Measurements from ENCODE around the gene ANKRA2. TPM values are rescaled to one million over a fixed set of nuclear protein-coding genes. Genes with fewer than 3 reads are reported as not detected.

The ANKRA2 gene
- 10 to 100 TPM; 51.9 to 59.4 TPM for total RNA-seq
- 10 to 100 TPM; 15.9 to 28.4 TPM for polyA plus RNA-seq

- H3K36me3 Mint-ChIP-seq: peaks cover 18 to 49% of the 10 kb centered on the region in 2 donors
- peaks cover 9% of the 10 kb centered on the region for H3K36me3 ChIP-seq (ENCODE audit: insufficient read depth, low read length)
- peaks cover 35% of the 10 kb centered on the region for H3K4me1 ChIP-seq (ENCODE audit: insufficient read depth, low read length)
- H3K4me3 ChIP-seq (ENCODE audit: low read length in 2 of 2): peak within 1 kb of the TSS; percentile 45 to 83
- peaks cover 26 to 53% (median 39%) of the 10 kb centered on the region in 4 donors for H3K4me1 Mint-ChIP-seq
- peak; percentile 96 to 98 (median 97) for DNase-seq
- H3K9me3 Mint-ChIP-seq: peaks cover 0 to 7% (median 0%) of the 10 kb centered on the region in 8 donors
- ChIA-PET CTCF (ENCODE audit: partially characterized antibody) (interaction anchor here (0.9 to 1.4 kb wide), 3 partner anchors 46 to 65 kb away, joined by 3 to 4 read pairs (median 3); no protein-coding TSS in a partner anchor), POLR2A (ENCODE audit: partially characterized antibody) (interaction anchor here (0.8 to 2.8 kb wide), 9 partner anchors 10 to 1245 kb away, joined by 3 to 45 read pairs (median 3); partner anchors contain the start of genes BTF3, FCHO2, MRPS27 and PTCD2)
- peak within 1 kb of the TSS; percentile 99 for H3K27ac ChIP-seq (ENCODE audit: low read depth, low read length)
- H3K9me3 ChIP-seq (ENCODE audit: control insufficient read depth in 1 of 2, low read length in 2 of 2): no peaks in the 10 kb centered on the region
- no peaks in the 10 kb centered on the region for H3K27me3 Mint-ChIP-seq
- no peaks in the 10 kb centered on the region for H3K27me3 ChIP-seq (ENCODE audit: insufficient read depth, low read length)
- peak within 1 kb of the TSS; percentile 95 to 100 (median 99) for H3K4me3 Mint-ChIP-seq
- intact Hi-C loops (cut with micrococcal nuclease): loop anchor here (1.0 to 10.0 kb wide), 4 partner anchors 67 to 1949 kb away; partner anchors contain the start of genes BTF3, CERT1, HMGCR and POLK
- peak within 1 kb of the TSS; percentile 98 to 100 (median 99) for H3K27ac Mint-ChIP-seq
Measured at GRCh38 chr5:73565139-73565968, at the start of gene ANKRA2, which contains the start of gene UTP15. Gene ANKRA2, minus strand, starts transcription at chr5:73565639. Its CDS starts 2,758 bp downstream, at chr5:73562881. Gene UTP15, plus strand, starts transcription at chr5:73565743. Its CDS starts 1,602 bp downstream, at chr5:73567345.

GRCh38 chr5:73615085-73615484 lies 49.6 kb upstream of the ANKRA2 start:
- Mint-ChIP-seq H3K4me1 (no peaks in the 10 kb centered on the region), H3K27me3 (peaks cover 15 to 16% of the 10 kb centered on the region in 2 donors), H3K4me3 (no peak overlapping the region), H3K9me3 (peaks cover 0 to 2% (median 0%) of the 10 kb centered on the region in 8 donors), H3K36me3 (no peaks in the 10 kb centered on the region), H3K27ac (no peak overlapping the region)
- CTCF ChIA-PET (ENCODE audit: partially characterized antibody): no interaction called here
- Histone ChIP-seq H3K4me1 (ENCODE audit: insufficient read depth, low read length) (no peaks in the 10 kb centered on the region), H3K4me3 (ENCODE audit: low read length in 2 of 2) (no peak overlapping the region), H3K27me3 (ENCODE audit: insufficient read depth, low read length) (peaks cover 2% of the 10 kb centered on the region), H3K36me3 (ENCODE audit: insufficient read depth, low read length) (no peaks in the 10 kb centered on the region), H3K9me3 (ENCODE audit: control insufficient read depth in 1 of 2, low read length in 2 of 2) (no peaks in the 10 kb centered on the region), H3K27ac (ENCODE audit: low read depth, low read length) (no peak overlapping the region)
- DNase-seq: no peak
- intact Hi-C loops (cut with micrococcal nuclease): no loop called here
- POLR2A ChIA-PET (ENCODE audit: partially characterized antibody): no interaction called here

GRCh38 chr5:73612799-73613198 lies 47.4 kb upstream of the ANKRA2 start:
- no peaks in the 10 kb centered on the region for H3K36me3 Mint-ChIP-seq
- no peak for DNase-seq
- peaks cover 2% of the 10 kb centered on the region for H3K27me3 ChIP-seq (ENCODE audit: insufficient read depth, low read length)
- no peaks in the 10 kb centered on the region for H3K9me3 ChIP-seq (ENCODE audit: control insufficient read depth in 1 of 2, low read length in 2 of 2)
- intact Hi-C loops (cut with micrococcal nuclease): no loop called here
- H3K4me3 ChIP-seq (ENCODE audit: low read length in 2 of 2): no peak overlapping the region
- ChIA-PET POLR2A (ENCODE audit: partially characterized antibody) (no interaction called here), CTCF (ENCODE audit: partially characterized antibody) (no interaction called here)
- no peaks in the 10 kb centered on the region for H3K4me1 Mint-ChIP-seq
- H3K4me3 Mint-ChIP-seq: no peak overlapping the region
- no peak overlapping the region for H3K27ac ChIP-seq (ENCODE audit: low read depth, low read length)
- no peaks in the 10 kb centered on the region for H3K36me3 ChIP-seq (ENCODE audit: insufficient read depth, low read length)
- H3K9me3 Mint-ChIP-seq: peaks cover 0 to 2% (median 0%) of the 10 kb centered on the region in 8 donors
- peaks cover 13 to 16% of the 10 kb centered on the region in 2 donors for H3K27me3 Mint-ChIP-seq
- no peaks in the 10 kb centered on the region for H3K4me1 ChIP-seq (ENCODE audit: insufficient read depth, low read length)
- no peak overlapping the region for H3K27ac Mint-ChIP-seq

GRCh38 chr5:73607228-73607627 lies 41.8 kb upstream of the ANKRA2 start:
- Mint-ChIP-seq H3K4me3 (no peak overlapping the region), H3K4me1 (no peaks in the 10 kb centered on the region), H3K27me3 (peaks cover 9 to 13% of the 10 kb centered on the region in 2 donors), H3K9me3 (peaks cover 0 to 2% (median under 1%) of the 10 kb centered on the region in 8 donors), H3K27ac (no peak overlapping the region), H3K36me3 (no peaks in the 10 kb centered on the region)
- no peak overlapping the region for H3K27ac ChIP-seq (ENCODE audit: low read depth, low read length)
- DNase-seq: no peak
- no peak overlapping the region for H3K4me3 ChIP-seq (ENCODE audit: low read length in 2 of 2)
- H3K36me3 ChIP-seq (ENCODE audit: insufficient read depth, low read length): no peaks in the 10 kb centered on the region
- intact Hi-C loops (cut with micrococcal nuclease): no loop called here
- H3K4me1 ChIP-seq (ENCODE audit: insufficient read depth, low read length): no peaks in the 10 kb centered on the region
- peaks cover 2% of the 10 kb centered on the region for H3K27me3 ChIP-seq (ENCODE audit: insufficient read depth, low read length)
- ChIA-PET POLR2A (ENCODE audit: partially characterized antibody) (no interaction called here), CTCF (ENCODE audit: partially characterized antibody) (interaction anchor here (4.0 kb wide), 1 partner anchor 16 kb away, joined by 12 read pairs; no protein-coding TSS in a partner anchor)
- H3K9me3 ChIP-seq (ENCODE audit: control insufficient read depth in 1 of 2, low read length in 2 of 2): no peaks in the 10 kb centered on the region

GRCh38 chr5:73606206-73606753 lies 40.8 kb upstream of the ANKRA2 start:
- intact Hi-C loops (cut with micrococcal nuclease): no loop called here
- no peaks in the 10 kb centered on the region for H3K27me3 ChIP-seq (ENCODE audit: insufficient read depth, low read length)
- DNase-seq: no peak
- H3K36me3 Mint-ChIP-seq: no peaks in the 10 kb centered on the region
- ChIA-PET POLR2A (ENCODE audit: partially characterized antibody) (no interaction called here), CTCF (ENCODE audit: partially characterized antibody) (interaction anchor here (1.0 to 4.0 kb wide), 2 partner anchors 8 to 15 kb away, joined by 5 to 12 read pairs; no protein-coding TSS in a partner anchor)
- H3K27ac ChIP-seq (ENCODE audit: low read depth, low read length): no peak overlapping the region
- H3K36me3 ChIP-seq (ENCODE audit: insufficient read depth, low read length): no peaks in the 10 kb centered on the region
- no peaks in the 10 kb centered on the region for H3K4me1 Mint-ChIP-seq
- H3K9me3 Mint-ChIP-seq: peaks cover 0 to 12% (median 6%) of the 10 kb centered on the region in 8 donors
- H3K27ac Mint-ChIP-seq: no peak overlapping the region
- no peaks in the 10 kb centered on the region for H3K4me1 ChIP-seq (ENCODE audit: insufficient read depth, low read length)
- no peaks in the 10 kb centered on the region for H3K9me3 ChIP-seq (ENCODE audit: control insufficient read depth in 1 of 2, low read length in 2 of 2)
- peaks cover 3 to 10% of the 10 kb centered on the region in 2 donors for H3K27me3 Mint-ChIP-seq
- H3K4me3 ChIP-seq (ENCODE audit: low read length in 2 of 2): no peak overlapping the region
- no peak overlapping the region for H3K4me3 Mint-ChIP-seq

GRCh38 chr5:73605223-73606087 lies 40.0 kb upstream of the ANKRA2 start:
- Histone ChIP-seq H3K27me3 (ENCODE audit: insufficient read depth, low read length) (no peaks in the 10 kb centered on the region), H3K4me3 (ENCODE audit: low read length in 2 of 2) (no peak overlapping the region), H3K36me3 (ENCODE audit: insufficient read depth, low read length) (no peaks in the 10 kb centered on the region), H3K9me3 (ENCODE audit: control insufficient read depth in 1 of 2, low read length in 2 of 2) (no peaks in the 10 kb centered on the region), H3K27ac (ENCODE audit: low read depth, low read length) (no peak overlapping the region), H3K4me1 (ENCODE audit: insufficient read depth, low read length) (no peaks in the 10 kb centered on the region)
- H3K36me3 Mint-ChIP-seq: no peaks in the 10 kb centered on the region
- intact Hi-C loops (cut with micrococcal nuclease): no loop called here
- no peak overlapping the region for H3K27ac Mint-ChIP-seq
- H3K4me3 Mint-ChIP-seq: no peak overlapping the region
- POLR2A ChIA-PET (ENCODE audit: partially characterized antibody): no interaction called here
- DNase-seq: no peak
- H3K27me3 Mint-ChIP-seq: peaks cover 2% of the 10 kb centered on the region in 2 donors
- H3K9me3 Mint-ChIP-seq: peaks cover 0 to 12% (median 6%) of the 10 kb centered on the region in 8 donors
- CTCF ChIA-PET (ENCODE audit: partially characterized antibody): interaction anchor here (4.0 kb wide), 1 partner anchor 14 kb away, joined by 12 read pairs; no protein-coding TSS in a partner anchor
- no peaks in the 10 kb centered on the region for H3K4me1 Mint-ChIP-seq
